Progenitor cell of endocrine pancreas (in vitro differentiated cells): Measurements from ENCODE around the gene TIMM29. TPM values are rescaled to one million over a fixed set of nuclear protein-coding genes. Genes with fewer than 3 reads are reported as not detected.
A peak's percentile ranks its signal among the peaks of the same experiment; 100 is the strongest.
"Not testable (repeated sequence)": the region's sequence is repeated elsewhere in the genome, so short reads cannot be mapped to it uniquely, and the experiment has no call there.

Experiments used
- DNase-seq: peaks from one replicate; pipeline ENCODE4 v3.0.0; 2021; ENCODE audit warnings: low spot score; ENCODE audit not compliant: unreplicated experiment
- H3K27ac Mint-ChIP-seq: 2 replicates; pipeline ENCODE4 v1.8.0; 2021; ENCODE audit warnings: mild to moderate bottlenecking, moderate library complexity, mixed read lengths
- H3K27me3 Mint-ChIP-seq: 2 replicates; pipeline ENCODE4 v1.8.0; 2021; ENCODE audit warnings: mixed read lengths
- H3K36me3 Mint-ChIP-seq: 2 replicates; pipeline ENCODE4 v1.8.0; 2022; ENCODE audit warnings: mixed read lengths; ENCODE audit not compliant: insufficient read depth
- H3K4me1 Mint-ChIP-seq: 2 replicates; pipeline ENCODE4 v1.8.0; 2021; ENCODE audit warnings: low read depth, mixed read lengths
- H3K4me3 Mint-ChIP-seq: 2 replicates; pipeline ENCODE4 v1.8.0; 2021; ENCODE audit warnings: low read depth, mild to moderate bottlenecking, moderate library complexity, mixed read lengths
- H3K9me3 Mint-ChIP-seq: 2 replicates; pipeline ENCODE4 v1.8.0; 2021; ENCODE audit warnings: low read depth, mixed read lengths
- total RNA-seq: library from RNA; stranded (reverse); gene quantifications from 2 replicates; pipeline ENCODE4 v1.2.1, GENCODE V29; 2021
- TF ChIP-seq, protein P1 (sequence below): fragments of 200-600 bp; sonication (generic); IDR thresholded peaks from one replicate; pipeline ENCODE4 v1.5.0; 2021; ENCODE audit warnings: antibody characterized with exemption, mild to moderate bottlenecking; ENCODE audit not compliant: unreplicated experiment

The TIMM29 gene
- total RNA-seq, 1 donor from 2014 or later, result 29.4 TPM

DNA sequence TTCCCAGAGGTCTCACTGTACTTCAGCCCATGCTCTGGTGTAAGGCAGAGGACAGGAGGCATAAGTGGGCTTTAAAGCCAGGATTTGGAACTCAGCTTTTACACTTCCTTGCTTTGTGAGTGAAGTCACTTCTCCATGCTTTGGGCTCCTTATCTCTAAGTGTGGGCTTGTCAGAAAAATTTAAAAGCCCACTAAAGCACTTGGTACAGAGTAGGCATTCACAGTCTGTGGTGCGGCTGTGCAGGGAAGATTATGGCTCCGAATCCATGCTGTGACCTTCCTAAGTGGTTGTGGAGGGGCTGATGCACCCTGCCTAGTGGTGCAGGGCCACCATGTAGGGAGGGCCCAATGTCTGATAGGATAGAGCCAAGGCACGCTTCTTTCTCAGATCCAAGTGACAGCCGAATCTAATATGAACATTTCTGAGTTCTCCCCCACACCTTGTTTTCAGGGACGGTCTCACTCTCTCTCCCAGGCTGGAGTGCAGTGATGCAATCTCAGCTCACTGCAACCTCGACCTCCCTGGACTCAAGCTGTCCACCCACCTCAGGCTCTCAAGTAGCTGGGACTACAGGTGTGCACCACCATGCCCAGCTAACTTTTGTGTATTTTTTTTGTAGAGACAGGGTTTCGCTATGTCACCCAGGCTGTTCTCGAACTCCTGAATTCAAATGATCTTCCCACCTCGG lies 6.9 kb downstream of the TIMM29 start:
- DNase-seq, result no peak
- H3K27me3 Mint-ChIP-seq, result no peaks in the 10 kb centered on the region
- TF ChIP-seq, protein P1, sequence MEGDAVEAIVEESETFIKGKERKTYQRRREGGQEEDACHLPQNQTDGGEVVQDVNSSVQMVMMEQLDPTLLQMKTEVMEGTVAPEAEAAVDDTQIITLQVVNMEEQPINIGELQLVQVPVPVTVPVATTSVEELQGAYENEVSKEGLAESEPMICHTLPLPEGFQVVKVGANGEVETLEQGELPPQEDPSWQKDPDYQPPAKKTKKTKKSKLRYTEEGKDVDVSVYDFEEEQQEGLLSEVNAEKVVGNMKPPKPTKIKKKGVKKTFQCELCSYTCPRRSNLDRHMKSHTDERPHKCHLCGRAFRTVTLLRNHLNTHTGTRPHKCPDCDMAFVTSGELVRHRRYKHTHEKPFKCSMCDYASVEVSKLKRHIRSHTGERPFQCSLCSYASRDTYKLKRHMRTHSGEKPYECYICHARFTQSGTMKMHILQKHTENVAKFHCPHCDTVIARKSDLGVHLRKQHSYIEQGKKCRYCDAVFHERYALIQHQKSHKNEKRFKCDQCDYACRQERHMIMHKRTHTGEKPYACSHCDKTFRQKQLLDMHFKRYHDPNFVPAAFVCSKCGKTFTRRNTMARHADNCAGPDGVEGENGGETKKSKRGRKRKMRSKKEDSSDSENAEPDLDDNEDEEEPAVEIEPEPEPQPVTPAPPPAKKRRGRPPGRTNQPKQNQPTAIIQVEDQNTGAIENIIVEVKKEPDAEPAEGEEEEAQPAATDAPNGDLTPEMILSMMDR, result no peak
- peaks cover 22% of the 10 kb centered on the region for H3K4me1 Mint-ChIP-seq
- H3K4me3 Mint-ChIP-seq, result no peak overlapping the region
- no peak overlapping the region for H3K27ac Mint-ChIP-seq
- H3K36me3 Mint-ChIP-seq, result peaks cover 2% of the 10 kb centered on the region
- H3K9me3 Mint-ChIP-seq, result no peaks in the 10 kb centered on the region

DNA sequence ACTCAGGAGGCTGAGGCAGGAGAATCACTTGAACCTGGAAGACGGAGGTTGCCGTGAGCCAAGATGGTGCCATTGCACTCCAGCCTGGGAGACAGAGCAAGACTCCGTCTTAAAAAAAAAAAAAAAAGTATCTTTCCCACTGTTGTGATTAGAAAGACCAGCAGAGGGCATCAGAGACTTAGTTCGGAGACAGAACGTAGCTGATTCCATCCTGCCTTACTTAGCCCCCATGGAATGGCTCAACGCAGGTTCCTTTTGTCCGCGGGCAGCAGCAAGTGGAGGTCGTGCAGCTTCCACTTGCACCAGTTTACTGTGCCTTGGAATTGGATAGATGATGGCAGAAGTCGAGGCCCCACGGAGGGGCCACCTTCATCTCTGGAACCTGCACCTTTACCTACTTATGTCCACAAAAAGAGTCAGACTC lies 8.1 kb downstream of the TIMM29 start:
- Mint-ChIP-seq H3K9me3 (no peaks in the 10 kb centered on the region), H3K27me3 (no peaks in the 10 kb centered on the region), H3K4me1 (peaks cover 26% of the 10 kb centered on the region), H3K4me3 (peak overlapping the region; percentile 19), H3K36me3 (peaks cover 2% of the 10 kb centered on the region), H3K27ac (peak overlapping the region; percentile 92)
- peak; percentile 27 for DNase-seq
- TF ChIP-seq, protein P1, result peak; percentile 73

DNA sequence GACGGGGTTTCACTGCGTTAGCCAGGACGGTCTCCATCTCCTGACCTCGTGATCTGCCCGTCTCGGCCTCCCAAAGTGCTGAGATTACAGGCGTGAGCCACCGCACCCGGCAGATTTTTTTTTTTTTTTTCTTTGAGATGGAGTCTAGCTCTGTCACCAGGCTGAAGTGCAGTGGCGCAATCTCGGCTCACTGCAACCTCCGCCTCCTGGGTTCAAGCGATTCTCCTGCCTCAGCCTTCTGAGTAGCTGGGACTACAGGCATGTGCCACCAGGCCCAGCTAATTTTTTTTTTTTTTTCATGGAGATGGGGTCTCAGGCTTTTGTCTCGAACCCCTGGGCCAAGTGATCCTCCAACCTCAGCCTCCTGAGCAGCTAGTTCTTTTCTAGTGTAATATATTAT lies 13.0 kb downstream of the TIMM29 start:
- not testable (repeated sequence) for H3K27me3 Mint-ChIP-seq, H3K4me3 Mint-ChIP-seq, DNase-seq, H3K9me3 Mint-ChIP-seq, H3K36me3 Mint-ChIP-seq
- H3K27ac Mint-ChIP-seq, result peak overlapping the region; percentile 33
- peaks cover 30% of the 10 kb centered on the region for H3K4me1 Mint-ChIP-seq

DNA sequence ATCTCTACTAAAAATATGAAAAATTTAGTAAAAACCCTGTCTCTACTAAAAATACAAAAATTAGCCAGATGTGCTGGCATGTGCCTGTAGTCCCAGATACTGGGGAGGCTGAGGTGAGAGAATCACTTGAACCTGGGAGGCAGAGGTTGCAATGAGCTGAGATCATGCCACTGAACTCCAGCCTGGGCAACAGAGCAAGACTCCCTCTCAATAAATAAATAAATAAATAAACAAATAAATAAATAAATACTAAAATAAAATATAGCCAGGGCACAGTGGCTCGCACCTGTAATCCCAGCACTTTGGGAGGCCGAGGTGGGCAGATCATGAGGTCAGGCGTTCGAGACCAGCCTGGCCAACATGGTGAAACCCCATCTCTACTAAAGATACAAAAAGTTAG lies 14.8 kb downstream of the TIMM29 start:
- H3K9me3 Mint-ChIP-seq, H3K4me3 Mint-ChIP-seq, H3K36me3 Mint-ChIP-seq, H3K27ac Mint-ChIP-seq, H3K27me3 Mint-ChIP-seq, DNase-seq: not testable (repeated sequence)
- peaks cover 28% of the 10 kb centered on the region for H3K4me1 Mint-ChIP-seq

DNA sequence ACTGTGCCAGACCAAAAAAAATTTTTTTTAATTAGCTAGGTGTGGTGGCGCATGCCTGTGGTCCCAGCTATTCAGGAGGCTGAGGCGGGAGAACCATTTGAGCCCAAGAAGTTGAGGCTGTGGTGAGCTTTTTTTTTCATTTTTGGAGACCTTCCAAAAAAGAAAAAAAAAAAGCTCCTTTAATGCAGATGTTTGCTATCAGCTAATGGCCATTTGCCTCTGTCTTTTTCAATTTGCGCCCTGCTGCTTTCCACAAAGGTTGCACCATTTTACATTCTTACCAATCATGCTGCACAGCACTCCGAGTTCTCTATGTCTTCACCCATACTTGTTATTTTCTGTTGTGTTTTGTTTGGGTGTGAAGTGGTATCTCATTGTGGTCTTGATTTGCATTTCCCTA lies 16.7 kb downstream of the TIMM29 start:
- DNase-seq, result no peak
- H3K4me3 Mint-ChIP-seq, result no peak overlapping the region
- H3K4me1 Mint-ChIP-seq, result peaks cover 15% of the 10 kb centered on the region
- H3K27me3 Mint-ChIP-seq, result no peaks in the 10 kb centered on the region
- H3K9me3 Mint-ChIP-seq, result no peaks in the 10 kb centered on the region
- H3K27ac Mint-ChIP-seq, result no peak overlapping the region
- no peaks in the 10 kb centered on the region for H3K36me3 Mint-ChIP-seq
- TF ChIP-seq, protein P1, result no peak

DNA sequence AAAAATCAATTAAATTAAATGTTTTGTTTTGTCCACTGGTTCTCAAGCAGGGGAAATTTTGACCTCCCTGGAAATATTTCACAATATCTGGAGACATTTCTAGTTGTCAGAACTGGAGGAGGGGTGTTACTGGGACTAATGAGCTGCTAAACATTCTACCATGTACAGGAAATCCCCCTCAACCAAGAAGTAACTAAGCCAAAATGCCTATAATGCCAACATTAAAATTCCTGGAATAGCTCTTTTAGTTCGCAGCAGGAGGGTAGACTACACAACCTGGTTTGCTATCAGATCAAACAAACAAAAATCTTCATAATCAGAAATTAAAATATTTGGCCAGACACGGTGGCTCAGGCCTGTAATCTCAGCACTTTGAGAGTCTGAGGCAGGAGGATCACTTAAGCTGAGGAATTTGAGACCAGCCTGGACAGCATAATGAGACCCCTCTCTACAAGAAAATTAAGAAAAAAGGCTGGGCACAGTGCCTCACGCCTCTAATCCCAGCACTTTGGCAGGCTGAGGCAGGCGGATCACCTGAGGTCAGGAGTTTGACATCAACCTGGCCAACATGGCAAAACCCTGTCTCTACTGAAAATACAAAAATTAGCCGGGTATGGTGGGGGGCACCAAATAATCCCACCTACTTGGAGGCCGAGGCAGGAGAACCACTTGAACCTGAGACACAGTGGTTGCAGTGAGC lies 18.5 kb downstream of the TIMM29 start:
- Mint-ChIP-seq H3K4me1 (peaks cover 5% of the 10 kb centered on the region), H3K9me3 (no peaks in the 10 kb centered on the region), H3K27ac (peak overlapping the region; percentile 45), H3K36me3 (no peaks in the 10 kb centered on the region), H3K4me3 (no peak overlapping the region), H3K27me3 (no peaks in the 10 kb centered on the region)
- TF ChIP-seq, protein P1, result no peak
- DNase-seq, result no peak
